Measurements from ENCODE around the gene YES1. TPM values are rescaled to one million over a fixed set of nuclear protein-coding genes. Genes with fewer than 3 reads are reported as not detected.
A peak's percentile ranks its signal among the peaks of the same experiment; 100 is the strongest.

YES1 gene
- total and polyA plus RNA-seq, 8 donors, result 6.4 to 147 (median 36.6) TPM

- Histone ChIP-seq H3K4me3 (no peak overlapping the region), H3K9me3 (no peaks in the 10 kb centered on the region), H3K36me3 (peaks cover 16 to 75% (median 60%) of the 10 kb centered on the region in 4 donors), H3K27me3 (no peaks in the 10 kb centered on the region), H3K27ac (no peak overlapping the region), H3K4me1 (peaks cover 0 to 15% (median 0%) of the 10 kb centered on the region in 4 donors)
- intact Hi-C loops (cut with DNase I; ENCODE audit: low total_unique reads), result no loop called here
- WGBS, 5 donors, result 80 to 91% (median 84%) methylated on average over 6 of the region's 6 CpGs
- DNase-seq, result no peak
- TF ChIP-seq POLR2A (IDR thresholded peaks at IDR 0.05), result no peak
- TF ChIP-seq CTCF (IDR thresholded peaks at IDR 0.05), result no peak
- TF ChIP-seq POLR2AphosphoS5 (IDR thresholded peaks at IDR 0.05), result no peak
- TF ChIP-seq EP300 (IDR thresholded peaks at IDR 0.05), result no peak
These were observed 119.2 kb downstream of the YES1 start for GRCh38 chr18:692824-693223.

GRCh38 chr18:688323-688722 is 123.7 kb downstream of the YES1 start:
- 74 to 87% (median 78%) methylated on average over 5 of the region's 5 CpGs for WGBS, 5 donors
- DNase-seq, result peak in 1 of 2 donors; percentile 36
- Histone ChIP-seq H3K27ac (no peak overlapping the region), H3K4me3 (no peak overlapping the region), H3K9me3 (no peaks in the 10 kb centered on the region), H3K4me1 (peaks cover 4 to 8% (median 5%) of the 10 kb centered on the region in 4 donors), H3K36me3 (peaks cover 25 to 71% (median 62%) of the 10 kb centered on the region in 4 donors), H3K27me3 (no peaks in the 10 kb centered on the region)
- intact Hi-C loops (cut with DNase I; ENCODE audit: low total_unique reads), result no loop called here
- TF ChIP-seq POLR2A (IDR thresholded peaks at IDR 0.05), result no peak
- TF ChIP-seq CTCF (IDR thresholded peaks at IDR 0.05), result no peak
- TF ChIP-seq EP300 (IDR thresholded peaks at IDR 0.05), result no peak
- no peak for TF ChIP-seq POLR2AphosphoS5 (IDR thresholded peaks at IDR 0.05)

- no peak overlapping the region for H3K4me3 ChIP-seq
- H3K27ac ChIP-seq, result no peak overlapping the region
- H3K9me3 ChIP-seq, result no peaks in the 10 kb centered on the region
- H3K27me3 ChIP-seq, result no peaks in the 10 kb centered on the region
- intact Hi-C loops (cut with DNase I; ENCODE audit: low total_unique reads), result no loop called here
- H3K4me1 ChIP-seq, result peaks cover 2 to 10% (median 8%) of the 10 kb centered on the region in 4 donors
- WGBS, 5 donors, result 84 to 91% (median 87%) methylated on average over 11 of the region's 11 CpGs
- DNase-seq, result no peak
- TF ChIP-seq CTCF (IDR thresholded peaks at IDR 0.05), result no peak
- no peak for TF ChIP-seq EP300 (IDR thresholded peaks at IDR 0.05)
- TF ChIP-seq POLR2AphosphoS5 (IDR thresholded peaks at IDR 0.05), result no peak
- no peak for TF ChIP-seq POLR2A (IDR thresholded peaks at IDR 0.05)
- peaks cover 21 to 71% (median 60%) of the 10 kb centered on the region in 4 donors for H3K36me3 ChIP-seq
These were observed 125.5 kb downstream of the YES1 start for GRCh38 chr18:686339-687111.

- peaks cover 22 to 67% (median 62%) of the 10 kb centered on the region in 4 donors for H3K36me3 ChIP-seq
- WGBS, 5 donors, result 78 to 88% (median 83%) methylated on average over 3 of the region's 3 CpGs
These were observed 126.6 kb downstream of the YES1 start for GRCh38 chr18:685438-685837.

More at GRCh38 chr18:685438-685837, 126.6 kb downstream of the YES1 start:
- Histone ChIP-seq H3K4me1 (peaks cover 2 to 10% (median 8%) of the 10 kb centered on the region in 4 donors), H3K27ac (no peak overlapping the region), H3K9me3 (no peaks in the 10 kb centered on the region), H3K27me3 (no peaks in the 10 kb centered on the region), H3K4me3 (no peak overlapping the region)
- TF ChIP-seq POLR2A (IDR thresholded peaks at IDR 0.05) (no peak), EP300 (IDR thresholded peaks at IDR 0.05) (no peak), CTCF (IDR thresholded peaks at IDR 0.05) (no peak), POLR2AphosphoS5 (IDR thresholded peaks at IDR 0.05) (no peak)
- intact Hi-C loops (cut with DNase I; ENCODE audit: low total_unique reads), result no loop called here
- no peak for DNase-seq
